Putamen (tissue), 1 donor: ENCODE results near the gene USP10.

Experiments
- DNase-seq: peaks from one replicate; pipeline ENCODE4 v3.0.0-alpha.2; 2016; ENCODE audit warnings: low spot score

Gene USP10

GRCh38 chr16:84699147-84699711 lies 571 bp upstream of the USP10 start:
- DNase-seq, result peak; percentile 24

DNA sequence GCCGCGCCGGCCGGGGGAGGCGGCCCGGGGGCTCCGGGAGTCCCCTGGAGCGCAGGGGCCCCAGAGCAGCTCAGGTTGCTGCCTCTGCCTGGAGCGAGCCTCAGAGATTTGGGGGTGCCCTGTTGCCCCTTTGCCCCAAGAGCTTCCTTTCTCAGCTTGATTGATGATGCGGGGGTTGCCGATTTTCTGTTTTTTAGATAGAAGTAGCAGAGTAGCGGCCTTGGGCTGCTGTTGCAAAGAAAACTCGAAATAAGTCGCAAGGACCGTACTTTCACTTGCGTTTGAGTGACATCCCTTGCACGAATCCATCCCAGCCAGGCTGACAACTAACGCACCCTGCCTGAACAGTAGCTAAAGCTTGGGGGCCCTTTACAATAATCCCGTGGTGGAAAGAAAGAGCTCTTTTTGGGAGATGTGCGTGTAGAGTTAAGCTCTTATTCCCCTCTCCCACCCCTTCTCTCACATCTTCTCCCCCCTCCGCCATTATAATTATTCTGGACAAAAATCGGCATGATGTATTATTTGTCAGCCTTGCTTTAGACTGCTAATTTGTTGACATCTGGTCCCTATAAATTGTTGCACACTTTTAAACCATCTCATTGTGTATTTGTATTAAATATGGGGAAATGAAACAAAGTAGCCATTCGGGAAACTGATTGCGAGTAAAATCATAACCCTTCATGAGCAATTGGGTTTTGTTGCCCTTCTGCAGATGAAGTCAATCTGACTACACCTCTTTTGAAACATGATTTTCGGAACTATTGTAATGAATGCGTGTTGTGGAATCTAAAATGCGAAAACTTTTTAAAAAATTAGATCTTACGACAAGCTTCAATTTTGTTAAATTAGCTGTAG lies 873 bp downstream of the USP10 start:
- DNase-seq, result peak; percentile 33

DNA sequence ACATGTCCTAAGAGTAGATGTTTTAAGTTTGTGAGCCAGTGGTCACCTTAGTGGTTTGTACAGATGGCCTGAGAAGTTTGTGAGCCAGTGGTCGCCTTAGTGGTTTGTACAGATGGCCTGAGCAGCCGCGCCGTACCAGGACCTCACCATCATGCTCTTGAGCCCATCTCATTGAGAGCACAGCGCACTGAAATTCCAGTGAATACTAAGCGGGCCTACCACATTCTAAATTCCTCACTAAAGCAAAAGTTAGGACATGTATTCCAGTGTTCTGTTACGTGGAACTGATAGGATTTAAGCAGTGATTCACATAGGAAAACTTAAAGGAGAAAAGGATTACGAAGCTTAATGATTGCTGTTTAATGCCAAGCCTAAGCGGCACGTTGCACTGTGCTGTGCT lies 3.9 kb downstream of the USP10 start:
- no peak for DNase-seq

GRCh38 chr16:84704253-84704652 lies 4.5 kb downstream of the USP10 start:
- no peak for DNase-seq

- no peak for DNase-seq
These were observed 7.1 kb downstream of the USP10 start for GRCh38 chr16:84706856-84707255.

- no peak for DNase-seq
These were observed 9.8 kb downstream of the USP10 start for GRCh38 chr16:84709609-84710008.

- DNase-seq, result no peak
These were observed 10.9 kb downstream of the USP10 start for GRCh38 chr16:84710686-84711085.

- no peak for DNase-seq
These were observed 12.4 kb downstream of the USP10 start for GRCh38 chr16:84712138-84712671.

GRCh38 chr16:84712801-84713775 lies 13.3 kb downstream of the USP10 start:
- no peak for DNase-seq

DNA sequence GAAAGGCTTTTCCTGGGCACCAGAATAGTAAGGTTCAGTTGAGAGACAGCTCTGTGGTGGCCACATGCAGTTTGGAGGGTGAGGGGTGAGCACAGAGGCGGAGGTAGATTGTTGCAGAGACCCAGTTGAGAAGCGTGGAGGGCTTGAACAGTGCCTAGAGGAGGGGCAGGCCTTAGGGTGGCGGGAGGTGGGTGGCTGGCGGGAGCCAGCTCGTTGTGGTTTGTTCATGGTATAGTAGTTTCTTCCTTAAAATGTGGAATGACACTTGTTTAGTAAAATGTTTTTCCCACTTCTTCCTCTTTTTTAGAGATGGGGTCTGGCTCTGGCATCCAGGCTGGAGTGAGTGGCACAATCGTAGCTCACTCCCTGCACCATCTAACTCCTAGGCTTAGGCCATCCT lies 14.2 kb downstream of the USP10 start:
- no peak for DNase-seq

DNA sequence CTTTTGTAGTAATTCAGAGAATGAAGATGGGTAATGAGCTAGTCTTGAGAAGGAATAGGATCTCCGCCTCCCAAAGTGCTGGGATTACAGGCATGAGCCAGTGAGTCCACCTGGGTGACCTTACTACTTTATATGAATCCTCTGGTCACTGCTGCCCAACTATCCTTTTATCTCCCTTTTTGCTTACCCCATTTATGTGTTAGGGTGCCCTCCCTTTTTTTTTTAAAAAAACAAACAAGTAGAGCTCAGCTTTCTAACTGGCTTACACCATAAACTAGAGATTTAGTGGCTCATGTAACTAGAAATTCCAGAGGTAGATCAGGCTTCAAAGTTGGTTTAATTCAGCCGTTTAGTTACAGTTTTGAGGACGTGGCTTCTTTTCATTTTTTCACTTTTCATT lies 15.6 kb downstream of the USP10 start:
- no peak for DNase-seq

DNA sequence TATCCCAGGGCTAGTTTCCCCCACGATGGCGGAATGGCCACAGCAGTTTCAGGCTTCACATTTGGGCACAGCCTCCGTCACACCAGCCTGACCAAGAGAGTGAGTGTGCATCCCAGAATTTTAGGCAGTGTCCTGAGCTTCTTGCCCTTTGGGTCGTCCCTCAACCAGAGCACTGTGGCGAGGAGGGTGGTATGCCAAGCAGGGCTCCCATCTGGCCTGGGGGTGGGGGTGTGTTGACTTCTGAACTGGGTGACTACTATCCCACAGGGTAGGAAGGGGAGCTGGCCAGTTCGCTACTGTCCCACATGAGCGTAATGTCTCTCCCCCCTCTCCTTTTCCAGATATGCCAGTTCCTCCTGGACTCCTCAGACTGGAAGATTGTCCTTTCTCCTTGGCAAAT lies 16.1 kb downstream of the USP10 start:
- DNase-seq, result no peak

DNA sequence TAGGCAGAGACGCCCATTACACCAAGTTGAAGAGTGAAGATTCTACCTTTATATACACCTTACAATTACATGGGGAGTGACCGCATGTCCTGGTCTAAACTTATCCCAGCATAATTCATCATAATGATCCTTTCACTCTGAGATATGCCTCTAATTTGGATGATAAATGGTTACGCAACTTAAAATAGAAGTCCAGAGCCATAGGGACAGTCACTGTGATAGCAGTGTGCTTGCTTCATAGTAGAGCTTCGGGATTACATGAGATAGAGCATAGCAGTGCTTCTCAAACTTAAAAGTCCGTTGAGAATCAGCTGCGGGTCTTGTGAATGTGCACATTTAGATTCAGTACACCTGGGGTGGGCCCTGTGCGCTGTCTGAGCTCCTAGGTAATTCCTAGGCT lies 16.9 kb downstream of the USP10 start:
- DNase-seq, result no peak

DNA sequence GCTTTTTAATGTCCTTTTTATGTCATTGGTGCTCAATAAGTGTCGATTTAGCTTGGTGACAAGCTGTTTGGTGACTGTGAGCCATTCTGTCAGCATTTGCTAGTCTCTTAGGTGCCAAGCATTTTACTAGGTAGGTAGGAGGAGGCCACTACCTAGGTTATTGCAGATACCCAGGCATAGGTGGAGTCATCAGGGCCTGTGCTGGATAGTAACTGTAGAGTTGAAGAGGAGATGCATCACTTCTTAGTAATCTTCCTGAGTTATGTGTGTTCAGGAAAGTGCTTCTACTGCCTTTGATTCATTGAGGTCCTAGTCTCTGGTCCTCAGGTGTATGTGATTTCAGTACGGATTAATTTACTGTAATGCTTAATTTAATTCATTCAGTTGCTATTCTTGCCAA lies 17.7 kb downstream of the USP10 start:
- DNase-seq, result no peak

DNA sequence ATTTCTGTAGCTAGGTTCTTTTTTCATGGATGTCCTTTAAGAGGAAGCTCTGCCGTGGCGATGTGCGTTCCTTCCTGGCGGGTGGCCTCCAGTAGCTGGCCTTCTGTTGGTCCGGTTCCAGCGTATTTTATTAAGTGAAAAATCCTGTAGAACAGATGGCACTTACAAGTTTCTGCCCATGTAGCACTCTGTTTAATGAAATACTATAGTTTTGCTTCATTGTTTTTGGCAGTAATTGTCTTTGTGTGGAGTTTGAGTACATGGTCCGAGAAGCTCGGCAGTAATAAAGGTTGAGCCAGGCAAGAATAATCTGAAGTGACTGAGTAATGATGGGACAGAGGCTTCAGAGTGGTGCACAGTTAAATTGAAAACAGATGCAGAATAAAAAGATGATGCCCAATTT lies 20.4 kb downstream of the USP10 start:
- no peak for DNase-seq

DNA sequence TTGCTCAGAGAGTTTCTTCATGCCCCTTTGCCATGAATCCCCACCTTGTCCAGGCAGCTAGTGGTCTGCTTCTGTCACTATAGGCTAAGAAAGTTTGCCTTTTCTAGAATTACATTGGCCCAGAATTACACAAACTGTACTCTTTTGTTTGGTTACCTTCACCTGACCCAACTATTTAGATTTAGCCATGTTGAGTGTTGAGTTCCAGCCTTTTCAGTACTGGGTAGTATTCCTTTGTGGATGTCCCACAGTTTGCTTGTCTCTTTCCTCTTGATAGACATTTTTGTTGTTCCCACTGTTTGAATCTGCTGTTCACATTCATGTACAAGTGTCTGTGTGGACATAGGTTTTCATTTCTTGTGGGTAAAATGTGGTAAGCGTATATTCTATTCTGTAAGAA lies 22.3 kb downstream of the USP10 start:
- DNase-seq, result no peak

- no peak for DNase-seq
These were observed 24.1 kb downstream of the USP10 start for GRCh38 chr16:84723906-84724305.

DNA sequence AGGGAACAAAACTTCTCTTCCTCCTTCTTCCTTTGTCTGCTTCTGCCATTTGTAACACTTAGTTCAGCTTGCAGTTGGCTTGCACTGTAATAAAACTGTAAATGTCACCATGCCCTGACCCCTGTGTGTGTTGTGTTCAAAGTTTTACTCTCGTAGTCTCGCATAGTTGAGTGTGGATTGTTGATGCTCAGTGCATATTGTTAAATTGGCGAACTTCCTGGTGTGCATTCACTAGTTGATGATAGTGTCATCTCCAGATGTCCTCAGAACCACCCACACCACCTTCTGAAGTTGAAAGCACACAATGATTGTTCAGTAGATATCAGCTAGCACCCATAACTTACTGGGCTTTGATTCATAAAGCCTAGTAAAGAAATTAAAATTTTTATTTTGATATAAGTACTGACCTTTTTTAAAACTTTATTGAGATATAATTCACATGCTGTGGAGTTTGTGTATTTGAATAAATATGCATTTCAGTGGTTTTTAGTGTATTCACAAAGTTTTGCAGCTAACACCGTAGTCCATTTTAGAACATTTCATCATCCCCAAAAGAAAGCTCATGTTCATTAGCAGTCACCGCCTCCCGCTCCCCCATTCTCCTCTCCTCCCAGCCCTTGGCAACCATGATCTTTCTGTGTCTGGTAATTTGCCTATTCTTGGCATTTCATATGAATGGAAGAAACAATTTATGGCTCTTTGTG lies 25.0 kb downstream of the USP10 start:
- DNase-seq, result no peak

- no peak for DNase-seq
These were observed 25.8 kb downstream of the USP10 start for GRCh38 chr16:84725481-84726078.

DNA sequence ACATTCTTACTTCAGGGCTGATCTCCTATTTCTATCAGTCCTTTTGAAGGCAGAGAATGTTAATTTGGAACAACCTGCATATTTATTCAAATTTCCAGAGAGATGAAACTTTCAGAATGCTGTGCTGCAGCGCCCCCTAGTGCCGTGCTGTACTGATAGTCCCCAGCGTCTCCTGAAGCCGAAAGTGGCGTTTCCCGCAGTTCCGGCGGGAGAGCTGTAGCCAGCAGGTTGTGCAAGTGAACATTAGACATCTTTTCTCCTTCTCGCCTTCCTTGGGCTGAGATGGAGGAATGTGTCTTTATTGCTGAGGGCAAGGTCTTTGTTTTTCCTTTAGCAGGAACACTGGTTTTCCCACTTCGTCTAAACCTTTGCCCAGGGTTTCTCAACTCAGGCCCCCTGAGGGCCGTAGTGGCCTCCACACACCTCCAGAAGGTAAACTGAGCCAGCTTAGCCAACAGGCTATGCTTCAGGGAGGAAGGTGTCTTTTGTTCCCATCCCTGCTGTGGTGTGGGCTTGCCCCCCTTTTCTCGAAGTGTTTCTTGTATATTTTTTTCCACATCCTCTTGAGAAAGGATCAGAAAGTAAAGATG lies 26.4 kb downstream of the USP10 start:
- DNase-seq, result peak; percentile 73
